Peyer's patch (tissue), 4 donors: ENCODE data around the gene SIT1.

Source experiments
- CTCF ChIP-seq, 6 experiments: fragments of 450-650 bp in 4 of 6; fragments of 200-600 bp in 2 of 6; sonication (generic) in 1 of 6; IDR thresholded peaks; one replicate each; pipeline ENCODE4 v1.5.1; 2017 to 2019; ENCODE audit warnings: antibody characterized with exemption in 6 of 6, mild to moderate bottlenecking in 3 of 6, moderate library complexity in 1 of 6
- POLR2A ChIP-seq, 2 donors: fragments of 450-650 bp; IDR thresholded peaks; one replicate each; pipeline ENCODE4 v1.5.1; 2017; ENCODE audit warnings: antibody characterized with exemption in 2 of 2, mild to moderate bottlenecking in 2 of 2, moderate library complexity in 2 of 2

DNA sequence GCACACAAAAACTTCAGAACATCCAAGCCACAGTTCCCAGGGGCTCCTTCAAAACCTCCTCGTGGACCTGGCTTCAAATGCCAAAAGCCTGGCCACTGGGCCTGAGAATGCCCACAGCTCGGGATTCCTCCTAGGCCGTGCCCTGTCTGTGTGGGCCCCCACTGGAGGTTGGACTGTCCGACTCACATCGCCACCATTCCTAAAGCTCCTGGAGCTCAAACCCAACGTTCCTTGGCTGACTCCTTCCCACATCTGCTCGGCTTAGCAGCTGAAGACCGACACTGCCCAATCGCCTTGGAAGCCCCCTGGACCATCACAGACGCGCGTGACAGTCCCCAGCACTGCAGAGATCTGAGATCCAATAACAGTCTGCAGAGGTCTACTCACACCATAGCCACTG is 7.7 kb downstream of the SIT1 start:
- TF ChIP-seq CTCF (IDR thresholded peaks at IDR 0.05) = no peak
- no peak for TF ChIP-seq POLR2A (IDR thresholded peaks at IDR 0.05)
